Esophagus muscularis mucosa (tissue), 3 donors: ENCODE results near the gene CDIPT.

Experiments used
- POLR2AphosphoS5 ChIP-seq, 2 donors: sonication (generic); formaldehyde crosslinking; IDR thresholded peaks; one replicate each; pipeline ENCODE4 v1.6.1; 2017; ENCODE audit warnings: antibody characterized with exemption in 2 of 2
- TF ChIP-seq, protein P1 (sequence below), 3 experiments: fragments of 200-600 bp in 2 of 3; fragments of 450-650 bp in 1 of 3; sonication (generic) in 2 of 3; IDR thresholded peaks; one replicate each; pipeline ENCODE4 v1.5.1; 2017 to 2019; ENCODE audit warnings: antibody characterized with exemption in 3 of 3, mild to moderate bottlenecking in 2 of 3, moderate library complexity in 1 of 3

- TF ChIP-seq, protein P1, sequence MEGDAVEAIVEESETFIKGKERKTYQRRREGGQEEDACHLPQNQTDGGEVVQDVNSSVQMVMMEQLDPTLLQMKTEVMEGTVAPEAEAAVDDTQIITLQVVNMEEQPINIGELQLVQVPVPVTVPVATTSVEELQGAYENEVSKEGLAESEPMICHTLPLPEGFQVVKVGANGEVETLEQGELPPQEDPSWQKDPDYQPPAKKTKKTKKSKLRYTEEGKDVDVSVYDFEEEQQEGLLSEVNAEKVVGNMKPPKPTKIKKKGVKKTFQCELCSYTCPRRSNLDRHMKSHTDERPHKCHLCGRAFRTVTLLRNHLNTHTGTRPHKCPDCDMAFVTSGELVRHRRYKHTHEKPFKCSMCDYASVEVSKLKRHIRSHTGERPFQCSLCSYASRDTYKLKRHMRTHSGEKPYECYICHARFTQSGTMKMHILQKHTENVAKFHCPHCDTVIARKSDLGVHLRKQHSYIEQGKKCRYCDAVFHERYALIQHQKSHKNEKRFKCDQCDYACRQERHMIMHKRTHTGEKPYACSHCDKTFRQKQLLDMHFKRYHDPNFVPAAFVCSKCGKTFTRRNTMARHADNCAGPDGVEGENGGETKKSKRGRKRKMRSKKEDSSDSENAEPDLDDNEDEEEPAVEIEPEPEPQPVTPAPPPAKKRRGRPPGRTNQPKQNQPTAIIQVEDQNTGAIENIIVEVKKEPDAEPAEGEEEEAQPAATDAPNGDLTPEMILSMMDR (IDR thresholded peaks at IDR 0.05), result peak in 1 of 3 experiments; percentile 2
- TF ChIP-seq POLR2AphosphoS5 (IDR thresholded peaks at IDR 0.05), result no peak
These were observed 601 bp upstream of the CDIPT start for GRCh38 chr16:29863669-29863984.
